Right hindlimb (tissue), 1 donor: ENCODE measurements around the gene AGAP9.
"Not testable (repeated sequence)": the region's sequence is repeated elsewhere in the genome, so short reads cannot be mapped to it uniquely, and the experiment has no call there.

Experiments
- DNase-seq: peaks from one replicate; pipeline ENCODE4 v3.0.0-alpha.2; 2018

Gene AGAP9

GRCh38 chr10:47523475-47523874 is at the start of gene AGAP9:
AGAP9 (minus strand) TSS chr10:47523638; CDS start chr10:47523526, 112 bp downstream.
- DNase-seq: not testable (repeated sequence)

- DNase-seq: not testable (repeated sequence)
Measured at GRCh38 chr10:47571138-47571912, 47.9 kb upstream of the AGAP9 start.

GRCh38 chr10:47566757-47567156 is 43.3 kb upstream of the AGAP9 start:
- not testable (repeated sequence) for DNase-seq

GRCh38 chr10:47566108-47566699 is 42.8 kb upstream of the AGAP9 start:
- DNase-seq: not testable (repeated sequence)

- not testable (repeated sequence) for DNase-seq
Measured at GRCh38 chr10:47565517-47565920, 42.1 kb upstream of the AGAP9 start.

GRCh38 chr10:47564953-47565352 is 41.5 kb upstream of the AGAP9 start:
- DNase-seq: not testable (repeated sequence)

GRCh38 chr10:47564318-47564717 is 40.9 kb upstream of the AGAP9 start:
- not testable (repeated sequence) for DNase-seq

GRCh38 chr10:47560452-47560851 is 37.0 kb upstream of the AGAP9 start:
- peak; percentile 44 for DNase-seq

GRCh38 chr10:47559718-47560308 is 36.4 kb upstream of the AGAP9 start:
- not testable (repeated sequence) for DNase-seq

GRCh38 chr10:47558109-47558508 is 34.7 kb upstream of the AGAP9 start:
- DNase-seq: not testable (repeated sequence)

GRCh38 chr10:47557616-47558015 is 34.2 kb upstream of the AGAP9 start:
- not testable (repeated sequence) for DNase-seq

GRCh38 chr10:47555334-47555733 is 31.9 kb upstream of the AGAP9 start:
- not testable (repeated sequence) for DNase-seq

- DNase-seq: not testable (repeated sequence)
Measured at GRCh38 chr10:47554552-47554951, 31.1 kb upstream of the AGAP9 start.

- peak; percentile 25 for DNase-seq
Measured at GRCh38 chr10:47553860-47554247, 30.4 kb upstream of the AGAP9 start.

GRCh38 chr10:47553214-47553859 is 29.9 kb upstream of the AGAP9 start:
- DNase-seq: peak; percentile 92

GRCh38 chr10:47552719-47553118 is 29.3 kb upstream of the AGAP9 start:
- peak; percentile 53 for DNase-seq

GRCh38 chr10:47547286-47547685 is 23.8 kb upstream of the AGAP9 start:
- DNase-seq: not testable (repeated sequence)

- not testable (repeated sequence) for DNase-seq
Measured at GRCh38 chr10:47536430-47536829, 13.0 kb upstream of the AGAP9 start.

- DNase-seq: peak; percentile 11
Measured at GRCh38 chr10:47502313-47502712, 21.1 kb downstream of the AGAP9 start.

- not testable (repeated sequence) for DNase-seq
Measured at GRCh38 chr10:47494226-47494625, 29.2 kb downstream of the AGAP9 start.

GRCh38 chr10:47491600-47491999 is 31.8 kb downstream of the AGAP9 start, which contains the start of gene FAM25G:
FAM25G (minus strand) TSS chr10:47491700; CDS start chr10:47491674, 26 bp downstream.
- not testable (repeated sequence) for DNase-seq

- DNase-seq: not testable (repeated sequence)
Measured at GRCh38 chr10:47489630-47490029, 33.8 kb downstream of the AGAP9 start.

- not testable (repeated sequence) for DNase-seq
Measured at GRCh38 chr10:47485943-47486342, 37.5 kb downstream of the AGAP9 start.
